Ovary (tissue), 9 donors: ENCODE results near the gene CACNA2D4. TPM values are rescaled to one million over a fixed set of nuclear protein-coding genes. Genes with fewer than 3 reads are reported as not detected.

ENCODE experiments used
- DNase-seq, 5 donors: peaks; one replicate each; pipeline ENCODE4 v3.0.0-alpha.2; 2019 to 2020
- H3K27ac ChIP-seq, 2 donors: fragments of 200-600 bp; one replicate each; pipeline versions ENCODE4 v1.5.1 to v1.8.0; 2019 to 2022
- H3K27me3 ChIP-seq: fragments of 200-600 bp; one replicate; pipeline ENCODE4 v1.8.0; 2022
- H3K36me3 ChIP-seq: fragments of 200-600 bp; sonication (generic); one replicate; pipeline ENCODE4 v1.5.1; 2019
- H3K4me1 ChIP-seq: one replicate; pipeline ENCODE4 v1.8.1; 2013; ENCODE audit warnings: mild to moderate bottlenecking, moderate library complexity; ENCODE audit not compliant: insufficient read depth
- H3K4me3 ChIP-seq: fragments of 200-600 bp; sonication (generic); one replicate; pipeline ENCODE4 v1.5.1; 2017
- H3K9me3 ChIP-seq, 2 donors: fragments of 200-600 bp in 1 of 2; sonication (generic) in 1 of 2; one replicate each; pipeline versions ENCODE4 v1.5.1 to v1.8.1; 2013 to 2019; ENCODE audit warnings: mild to moderate bottlenecking in 1 of 2, moderate library complexity in 1 of 2
- CTCF ChIP-seq, 3 donors: fragments of 450-650 bp in 2 of 3; fragments of 200-600 bp in 1 of 3; IDR thresholded peaks; one replicate each; pipeline versions ENCODE4 v1.5.1 to v1.8.0; 2016 to 2022; ENCODE audit warnings: antibody characterized with exemption in 3 of 3, mild to moderate bottlenecking in 1 of 3
- EP300 ChIP-seq: sonication (generic); formaldehyde crosslinking; IDR thresholded peaks from one replicate; pipeline ENCODE4 v1.6.1; 2017; ENCODE audit warnings: antibody characterized with exemption
- POLR2A ChIP-seq: fragments of 450-650 bp; IDR thresholded peaks from one replicate; pipeline ENCODE4 v1.6.1; 2017; ENCODE audit warnings: antibody characterized with exemption, mild to moderate bottlenecking, moderate library complexity
- WGBS, 3 donors: extraction: QIAGEN DNeasy Blood & Tissue Kit in 1 of 3; methylation state at CpG; one replicate each; pipeline versions ENCODE4 v1.1.5 to v1.1.7; 2013 to 2017; 5-methylcytosine and 5-hydroxymethylcytosine counted together
- intact Hi-C, 4 donors: fragments of 100-400 bp; cut with DNase I; formaldehyde crosslinking; loops; one replicate each; pipeline versions ENCODE4 v1.11.0 to v1.15.1; 2022 to 2023
- polyA plus RNA-seq, 2 donors: library from polyadenylated mRNA; stranded (reverse); fragments of 200-250 nt in 1 of 2; fragments of 350-450 nt in 1 of 2; fragmentation: Illumina TruSeq in 1 of 2; extraction: RNeasy Lipid Tissue Mini Kit (QIAGEN cat#74804) in 1 of 2; gene quantifications; one replicate each; pipeline ENCODE4 v1.2.3, GENCODE V29; 2013 to 2014
- total RNA-seq, 7 donors: library from RNA; depleted of rRNA in 2 of 7; stranded (reverse); fragments of >200 nt in 2 of 7; fragmentation: NEBNext Ultra II Directional in 3 of 7; extraction: Animal tissue kit (Norgen Biotek cat#: 25700) in 3 of 7; gene quantifications; one replicate each; pipeline versions ENCODE4 v1.1.0 to v1.2.4, GENCODE V29; 2016 to 2023
- donor health status: DM: no; HTN: no; CAD: no; lungs with moderate emphysema.
- donor health status: DM: no; HTN: no; CAD: no.
- donor health status: Bipolar disorder and iron deficiency.
- donor health status: DM: yes; HTN: yes; CAD: no.
- donor health status: DM: no; HTN: no; CAD: no.
- donor health status: DM: yes; HTN: yes; CAD: no.

Gene CACNA2D4
- total and polyA plus RNA-seq, 9 donors, result 2.1 to 6.8 (median 3.2) TPM

- Histone ChIP-seq H3K4me1 (no peaks in the 10 kb centered on the region), H3K4me3 (no peak overlapping the region), H3K27me3 (no peaks in the 10 kb centered on the region), H3K27ac (no peak overlapping the region), H3K9me3 (no peaks in the 10 kb centered on the region), H3K36me3 (no peaks in the 10 kb centered on the region)
- DNase-seq, result no peak
- intact Hi-C loops, result no loop called here
- WGBS, 3 donors, result 78 to 83% (median 79%) methylated on average over 21 of the region's 21 CpGs
- no peak for TF ChIP-seq CTCF (IDR thresholded peaks at IDR 0.05)
- TF ChIP-seq EP300, result no peak
- TF ChIP-seq POLR2A, result no peak
Measured at GRCh38 chr12:1810201-1810930, 108.1 kb downstream of the CACNA2D4 start.

- WGBS, 3 donors, result 85 to 90% (median 87%) methylated on average over 13 of the region's 13 CpGs
- H3K27ac ChIP-seq, result no peak overlapping the region
- TF ChIP-seq CTCF (IDR thresholded peaks at IDR 0.05) (no peak), POLR2A (no peak), EP300 (no peak)
- H3K27me3 ChIP-seq, result no peaks in the 10 kb centered on the region
- no peak overlapping the region for H3K4me3 ChIP-seq
- H3K36me3 ChIP-seq, result no peaks in the 10 kb centered on the region
- DNase-seq, result no peak
- no peaks in the 10 kb centered on the region for H3K4me1 ChIP-seq
- intact Hi-C loops, result loop anchor here in 2 of 4 donors (5.0 to 10.0 kb wide), 2 partner anchors 123 to 235 kb away; no protein-coding TSS in a partner anchor
- no peaks in the 10 kb centered on the region for H3K9me3 ChIP-seq
Measured at GRCh38 chr12:1809591-1810190, 108.8 kb downstream of the CACNA2D4 start.

- Histone ChIP-seq H3K27ac (no peak overlapping the region), H3K36me3 (no peaks in the 10 kb centered on the region), H3K4me1 (no peaks in the 10 kb centered on the region), H3K4me3 (no peak overlapping the region), H3K27me3 (no peaks in the 10 kb centered on the region), H3K9me3 (no peaks in the 10 kb centered on the region)
- WGBS, 3 donors, result 79 to 80% (median 79%) methylated on average over 22 of the region's 22 CpGs
- no peak for DNase-seq
- no peak for TF ChIP-seq POLR2A
- TF ChIP-seq EP300, result no peak
- no peak for TF ChIP-seq CTCF (IDR thresholded peaks at IDR 0.05)
- intact Hi-C loops, result loop anchor here in 2 of 4 donors (5.0 to 10.0 kb wide), 2 partner anchors 123 to 236 kb away; no protein-coding TSS in a partner anchor
Measured at GRCh38 chr12:1808798-1809480, 109.5 kb downstream of the CACNA2D4 start.

- H3K4me3 ChIP-seq, result no peak overlapping the region
- H3K27me3 ChIP-seq, result no peaks in the 10 kb centered on the region
- DNase-seq, result no peak
- intact Hi-C loops, result loop anchor here in 2 of 4 donors (5.0 to 10.0 kb wide), 2 partner anchors 124 to 237 kb away; no protein-coding TSS in a partner anchor
- no peak overlapping the region for H3K27ac ChIP-seq
- no peaks in the 10 kb centered on the region for H3K36me3 ChIP-seq
- no peaks in the 10 kb centered on the region for H3K4me1 ChIP-seq
- no peaks in the 10 kb centered on the region for H3K9me3 ChIP-seq
- 81 to 86% (median 84%) methylated on average over 19 of the region's 19 CpGs for WGBS, 3 donors
- TF ChIP-seq EP300, result no peak
- TF ChIP-seq CTCF (IDR thresholded peaks at IDR 0.05), result no peak
- no peak for TF ChIP-seq POLR2A
Measured at GRCh38 chr12:1808036-1808797, 110.2 kb downstream of the CACNA2D4 start.
